Hippocampal formation (tissue), 2 donors: Measurements from ENCODE around the gene KLF3.

Experiments
- DNase-seq, 2 donors: peaks; one replicate each; lab custom pipeline; 2025; lab: John Stamatoyannopoulos, UW

The KLF3 gene

GRCh38 chr4:38674258-38675144, 10.5 kb downstream of the KLF3 start:
- DNase-seq, result no peak

GRCh38 chr4:38675146-38676121, 11.4 kb downstream of the KLF3 start:
- peak; percentile 56 to 75 for DNase-seq

GRCh38 chr4:38676986-38677385, 13.0 kb downstream of the KLF3 start:
- no peak for DNase-seq

- no peak for DNase-seq
Measured at GRCh38 chr4:38677441-38677840, 13.4 kb downstream of the KLF3 start.

- peak in 1 of 2 donors; percentile 78 for DNase-seq
Measured at GRCh38 chr4:38678078-38678477, 14.1 kb downstream of the KLF3 start.

- no peak for DNase-seq
Measured at GRCh38 chr4:38679921-38680320, 15.9 kb downstream of the KLF3 start.

GRCh38 chr4:38681281-38681991, 17.4 kb downstream of the KLF3 start:
- DNase-seq, result no peak

GRCh38 chr4:38682336-38682735, 18.3 kb downstream of the KLF3 start:
- no peak for DNase-seq

GRCh38 chr4:38683276-38683675, 19.3 kb downstream of the KLF3 start:
- no peak for DNase-seq

- DNase-seq, result no peak
Measured at GRCh38 chr4:38684271-38684670, 20.3 kb downstream of the KLF3 start.

GRCh38 chr4:38684951-38685844, 21.2 kb downstream of the KLF3 start:
- DNase-seq, result no peak

- DNase-seq, result no peak
Measured at GRCh38 chr4:38686682-38687081, 22.7 kb downstream of the KLF3 start.

- DNase-seq, result no peak
Measured at GRCh38 chr4:38687571-38688011, 23.6 kb downstream of the KLF3 start.

- no peak for DNase-seq
Measured at GRCh38 chr4:38688676-38689355, 24.8 kb downstream of the KLF3 start.

- no peak for DNase-seq
Measured at GRCh38 chr4:38691251-38692008, 27.4 kb downstream of the KLF3 start.

GRCh38 chr4:38692421-38692820, 28.4 kb downstream of the KLF3 start:
- DNase-seq, result no peak

GRCh38 chr4:38693569-38693968, 29.6 kb downstream of the KLF3 start:
- DNase-seq, result no peak

GRCh38 chr4:38694330-38694729, 30.3 kb downstream of the KLF3 start:
- no peak for DNase-seq

- no peak for DNase-seq
Measured at GRCh38 chr4:38695809-38696208, 31.8 kb downstream of the KLF3 start.

- DNase-seq, result no peak
Measured at GRCh38 chr4:38696697-38697096, 32.7 kb downstream of the KLF3 start.
